GM19043 (cell line): ENCODE results near the gene CELSR2.
A peak's percentile ranks its signal among the peaks of the same experiment; 100 is the strongest.
"Not testable (repeated sequence)": the region's sequence is repeated elsewhere in the genome, so short reads cannot be mapped to it uniquely, and the experiment has no call there.

Experiments
- ATAC-seq: cut with Tn5 transposase; IDR thresholded peaks from one replicate; pipeline ENCODE4 v1.9.1; 2021; ENCODE audit warnings: low read depth; ENCODE audit not compliant: unreplicated experiment

Gene CELSR2

GRCh38 chr1:109275706-109276345 lies 26.5 kb downstream of the CELSR2 start:
- ATAC-seq = no peak

- ATAC-seq = no peak
Observed at GRCh38 chr1:109277434-109278204, 28.3 kb downstream of the CELSR2 start.

GRCh38 chr1:109279615-109280278 lies 30.4 kb downstream of the CELSR2 start:
- no peak for ATAC-seq

GRCh38 chr1:109280862-109281261 lies 31.5 kb downstream of the CELSR2 start:
- no peak for ATAC-seq

GRCh38 chr1:109281680-109282496 lies 32.5 kb downstream of the CELSR2 start:
- ATAC-seq = no peak

GRCh38 chr1:109282497-109282951 lies 33.2 kb downstream of the CELSR2 start:
- no peak for ATAC-seq

GRCh38 chr1:109282952-109283747 lies 33.8 kb downstream of the CELSR2 start, which contains the start of gene PSRC1:
PSRC1 (minus strand) TSS chr1:109283145.
- peak; percentile 91 for ATAC-seq

GRCh38 chr1:109283748-109284600 lies 34.6 kb downstream of the CELSR2 start:
- ATAC-seq = no peak

- ATAC-seq = not testable (repeated sequence)
Observed at GRCh38 chr1:109286762-109287161, 37.4 kb downstream of the CELSR2 start.

GRCh38 chr1:109290137-109290536 lies 40.8 kb downstream of the CELSR2 start:
- no peak for ATAC-seq

- ATAC-seq = no peak
Observed at GRCh38 chr1:109290998-109291397, 41.7 kb downstream of the CELSR2 start.

GRCh38 chr1:109292364-109292763 lies 43.0 kb downstream of the CELSR2 start:
- no peak for ATAC-seq

- no peak for ATAC-seq
Observed at GRCh38 chr1:109293026-109293425, 43.7 kb downstream of the CELSR2 start.

- ATAC-seq = no peak
Observed at GRCh38 chr1:109294481-109294880, 45.1 kb downstream of the CELSR2 start.

GRCh38 chr1:109295712-109296415 lies 46.5 kb downstream of the CELSR2 start:
- no peak for ATAC-seq

GRCh38 chr1:109296782-109297181 lies 47.4 kb downstream of the CELSR2 start:
- no peak for ATAC-seq

- no peak for ATAC-seq
Observed at GRCh38 chr1:109298666-109299557, 49.6 kb downstream of the CELSR2 start.
